Upper lobe of right lung (tissue), 1 donor: ENCODE measurements around the gene CAMTA1. TPM values are rescaled to one million over a fixed set of nuclear protein-coding genes. Genes with fewer than 3 reads are reported as not detected.
A peak's percentile ranks its signal among the peaks of the same experiment; 100 is the strongest.

Experiments
- ATAC-seq: fragments of 200-7000 bp; cut with Tn5 transposase; one replicate; pipeline ENCODE4 v1.9.1; 2020; ENCODE audit warnings: mild to moderate bottlenecking, moderate library complexity
- DNase-seq: peaks from one replicate; pipeline ENCODE4 v3.0.0-alpha.2; 2020
- H3K27ac ChIP-seq: fragments of 200-600 bp; one replicate; pipeline ENCODE4 v1.8.0; 2022
- H3K27me3 ChIP-seq: fragments of 200-600 bp; one replicate; pipeline ENCODE4 v1.8.0; 2022; ENCODE audit warnings: mild to moderate bottlenecking
- H3K36me3 ChIP-seq: fragments of 200-600 bp; one replicate; pipeline ENCODE4 v1.8.0; 2022
- H3K4me1 ChIP-seq: fragments of 200-600 bp; one replicate; pipeline ENCODE4 v1.8.0; 2022
- H3K4me3 ChIP-seq: fragments of 200-600 bp; one replicate; pipeline ENCODE4 v1.8.0; 2022; ENCODE audit warnings: mild to moderate bottlenecking
- H3K9me3 ChIP-seq: fragments of 200-600 bp; one replicate; pipeline ENCODE4 v1.8.0; 2022
- intact Hi-C: fragments of 100-400 bp; cut with DNase I; formaldehyde crosslinking; loops from one replicate; pipeline ENCODE4 v1.11.0; 2022
- total RNA-seq: library from RNA; stranded (reverse); fragmentation: NEBNext Ultra II Directional; extraction: Animal tissue kit (Norgen Biotek cat#: 25700); gene quantifications from one replicate; pipeline ENCODE4 v1.2.1, GENCODE V29; 2021
- TF ChIP-seq, protein P1 (sequence below): fragments of 200-600 bp; IDR thresholded peaks from one replicate; pipeline ENCODE4 v1.8.0; 2022; ENCODE audit warnings: antibody characterized with exemption
- donor health status: DM: no; HTN: yes; CAD: no; lungs with severe emphysema.

The CAMTA1 gene
- total RNA-seq, 1 donor from 2014 or later, result 63.4 TPM

DNA sequence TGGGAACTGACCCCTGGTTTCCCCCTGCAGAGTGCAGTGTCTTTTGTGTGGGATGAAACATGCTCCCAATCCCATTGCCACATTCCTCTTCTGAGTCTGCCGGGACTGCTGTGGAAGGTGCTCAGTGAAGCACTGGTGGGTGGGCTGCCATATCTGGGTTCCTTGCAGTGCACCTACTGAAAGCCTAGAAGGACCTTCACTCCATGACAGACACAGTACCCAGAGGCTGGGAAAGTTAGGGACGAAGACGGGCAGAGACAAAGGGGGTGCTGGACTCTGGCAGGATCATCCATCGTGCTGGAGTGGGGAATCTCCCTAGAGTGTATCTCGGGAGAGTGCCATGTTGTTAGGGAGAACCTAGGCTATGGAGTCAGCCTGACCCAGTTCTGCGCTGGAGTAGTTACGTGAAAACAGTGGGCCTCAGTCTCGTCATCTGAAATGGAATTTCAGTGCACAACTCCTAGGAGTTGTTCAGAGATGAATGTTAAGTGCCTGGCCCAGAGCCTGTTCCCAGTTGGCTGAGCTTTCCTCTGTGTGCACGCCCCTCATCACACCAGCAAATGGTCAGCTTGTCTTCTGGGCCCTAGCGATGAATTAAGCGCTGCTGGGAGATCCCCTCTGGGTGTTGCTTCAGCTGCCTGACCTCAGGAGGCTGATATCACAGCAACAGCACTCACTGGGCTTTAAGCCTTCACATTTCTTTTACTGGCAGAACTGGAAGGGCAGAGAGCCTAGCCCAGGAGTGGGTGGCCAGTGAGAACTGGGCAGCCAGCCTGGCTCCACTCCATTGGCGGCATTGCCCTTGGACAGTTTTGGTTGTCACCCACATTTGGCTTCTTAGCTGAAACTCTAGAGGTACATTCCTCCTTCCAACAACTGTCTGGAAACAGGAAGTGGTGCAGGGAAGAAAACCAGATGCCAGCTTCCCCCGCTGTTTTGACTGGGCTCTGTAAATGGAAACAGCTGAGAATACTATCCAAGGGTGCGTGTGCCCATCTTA lies 506.0 kb downstream of the CAMTA1 start:
- H3K36me3 ChIP-seq, result no peaks in the 10 kb centered on the region
- peak; percentile 27 for ATAC-seq
- TF ChIP-seq, protein P1, sequence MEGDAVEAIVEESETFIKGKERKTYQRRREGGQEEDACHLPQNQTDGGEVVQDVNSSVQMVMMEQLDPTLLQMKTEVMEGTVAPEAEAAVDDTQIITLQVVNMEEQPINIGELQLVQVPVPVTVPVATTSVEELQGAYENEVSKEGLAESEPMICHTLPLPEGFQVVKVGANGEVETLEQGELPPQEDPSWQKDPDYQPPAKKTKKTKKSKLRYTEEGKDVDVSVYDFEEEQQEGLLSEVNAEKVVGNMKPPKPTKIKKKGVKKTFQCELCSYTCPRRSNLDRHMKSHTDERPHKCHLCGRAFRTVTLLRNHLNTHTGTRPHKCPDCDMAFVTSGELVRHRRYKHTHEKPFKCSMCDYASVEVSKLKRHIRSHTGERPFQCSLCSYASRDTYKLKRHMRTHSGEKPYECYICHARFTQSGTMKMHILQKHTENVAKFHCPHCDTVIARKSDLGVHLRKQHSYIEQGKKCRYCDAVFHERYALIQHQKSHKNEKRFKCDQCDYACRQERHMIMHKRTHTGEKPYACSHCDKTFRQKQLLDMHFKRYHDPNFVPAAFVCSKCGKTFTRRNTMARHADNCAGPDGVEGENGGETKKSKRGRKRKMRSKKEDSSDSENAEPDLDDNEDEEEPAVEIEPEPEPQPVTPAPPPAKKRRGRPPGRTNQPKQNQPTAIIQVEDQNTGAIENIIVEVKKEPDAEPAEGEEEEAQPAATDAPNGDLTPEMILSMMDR, result no peak
- H3K27me3 ChIP-seq, result no peaks in the 10 kb centered on the region
- no peaks in the 10 kb centered on the region for H3K4me1 ChIP-seq
- no peak overlapping the region for H3K27ac ChIP-seq
- intact Hi-C loops, result no loop called here
- DNase-seq, result no peak
- no peak overlapping the region for H3K4me3 ChIP-seq
- H3K9me3 ChIP-seq, result no peaks in the 10 kb centered on the region

DNA sequence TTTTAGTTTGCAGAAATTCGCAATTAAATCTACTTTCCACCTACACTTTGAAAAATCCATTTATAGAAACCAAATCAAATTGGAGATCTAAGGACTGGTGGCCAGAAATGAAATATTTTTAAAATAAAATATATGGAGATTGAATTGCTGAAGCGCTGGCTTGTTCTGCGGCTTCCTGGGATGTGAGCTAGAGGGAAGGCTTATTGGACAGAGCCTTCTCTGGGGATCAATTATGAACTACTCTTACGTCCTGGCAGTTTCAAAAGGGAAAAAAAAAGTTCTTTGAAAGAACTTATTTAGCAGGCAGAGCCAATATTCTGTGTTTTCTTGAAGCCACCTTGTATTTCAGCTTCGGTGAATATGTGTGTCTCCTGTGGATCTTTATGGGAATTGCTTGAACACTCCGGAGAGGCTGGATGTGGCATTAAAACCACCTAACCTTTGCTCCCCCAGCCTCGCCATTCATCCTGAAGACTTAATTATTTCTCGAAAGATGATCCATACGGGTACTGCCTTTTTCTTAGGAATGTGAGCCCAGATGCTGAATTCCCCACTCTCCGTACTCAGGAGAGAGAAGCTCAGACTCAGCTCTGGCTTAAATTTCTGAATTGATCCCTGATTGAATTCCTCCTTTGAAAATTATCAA lies 506.9 kb downstream of the CAMTA1 start:
- Histone ChIP-seq H3K4me1 (no peaks in the 10 kb centered on the region), H3K4me3 (no peak overlapping the region), H3K36me3 (no peaks in the 10 kb centered on the region), H3K9me3 (no peaks in the 10 kb centered on the region), H3K27ac (no peak overlapping the region), H3K27me3 (no peaks in the 10 kb centered on the region)
- intact Hi-C loops, result no loop called here
- DNase-seq (no peak), ATAC-seq (no peak)
- TF ChIP-seq, protein P1, result no peak

DNA sequence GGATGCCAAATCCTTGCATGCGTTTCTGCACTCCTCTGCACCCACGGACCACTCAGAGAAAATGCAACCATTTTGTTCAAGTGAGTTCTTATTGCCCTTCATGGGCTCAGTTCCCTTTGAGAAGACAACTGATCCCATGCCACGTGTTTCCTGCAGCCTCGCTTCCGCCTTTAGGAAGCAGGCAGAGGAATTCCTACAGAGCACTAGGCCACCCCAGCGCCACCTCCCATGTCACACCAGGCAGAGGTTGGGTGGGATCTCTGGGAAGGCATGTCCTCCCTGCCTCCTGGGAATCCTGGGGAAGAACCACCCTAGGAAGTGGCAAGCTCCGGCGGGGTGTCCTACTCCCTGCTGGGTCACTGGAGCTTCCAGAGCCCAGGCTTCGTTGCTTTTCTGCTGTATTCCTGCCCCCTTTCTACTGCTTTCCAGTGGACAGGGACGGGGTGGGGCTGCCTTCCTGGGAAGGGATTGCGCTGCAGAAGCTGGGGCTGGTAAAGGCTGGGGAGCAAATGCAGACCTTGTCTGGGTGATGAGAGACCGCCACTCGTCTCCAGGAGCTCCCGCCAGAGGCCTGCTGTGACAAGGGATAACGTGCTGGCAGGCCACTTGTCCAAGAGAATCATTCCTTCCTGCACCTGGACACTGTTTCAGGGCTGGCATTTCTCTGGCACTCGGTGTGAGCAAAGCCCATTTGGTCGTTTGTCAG lies 507.6 kb downstream of the CAMTA1 start:
- H3K4me1 ChIP-seq, result no peaks in the 10 kb centered on the region
- ATAC-seq, result no peak
- intact Hi-C loops, result no loop called here
- H3K27ac ChIP-seq, result no peak overlapping the region
- TF ChIP-seq, protein P1, result no peak
- H3K36me3 ChIP-seq, result no peaks in the 10 kb centered on the region
- H3K27me3 ChIP-seq, result no peaks in the 10 kb centered on the region
- no peak for DNase-seq
- no peak overlapping the region for H3K4me3 ChIP-seq
- no peaks in the 10 kb centered on the region for H3K9me3 ChIP-seq

DNA sequence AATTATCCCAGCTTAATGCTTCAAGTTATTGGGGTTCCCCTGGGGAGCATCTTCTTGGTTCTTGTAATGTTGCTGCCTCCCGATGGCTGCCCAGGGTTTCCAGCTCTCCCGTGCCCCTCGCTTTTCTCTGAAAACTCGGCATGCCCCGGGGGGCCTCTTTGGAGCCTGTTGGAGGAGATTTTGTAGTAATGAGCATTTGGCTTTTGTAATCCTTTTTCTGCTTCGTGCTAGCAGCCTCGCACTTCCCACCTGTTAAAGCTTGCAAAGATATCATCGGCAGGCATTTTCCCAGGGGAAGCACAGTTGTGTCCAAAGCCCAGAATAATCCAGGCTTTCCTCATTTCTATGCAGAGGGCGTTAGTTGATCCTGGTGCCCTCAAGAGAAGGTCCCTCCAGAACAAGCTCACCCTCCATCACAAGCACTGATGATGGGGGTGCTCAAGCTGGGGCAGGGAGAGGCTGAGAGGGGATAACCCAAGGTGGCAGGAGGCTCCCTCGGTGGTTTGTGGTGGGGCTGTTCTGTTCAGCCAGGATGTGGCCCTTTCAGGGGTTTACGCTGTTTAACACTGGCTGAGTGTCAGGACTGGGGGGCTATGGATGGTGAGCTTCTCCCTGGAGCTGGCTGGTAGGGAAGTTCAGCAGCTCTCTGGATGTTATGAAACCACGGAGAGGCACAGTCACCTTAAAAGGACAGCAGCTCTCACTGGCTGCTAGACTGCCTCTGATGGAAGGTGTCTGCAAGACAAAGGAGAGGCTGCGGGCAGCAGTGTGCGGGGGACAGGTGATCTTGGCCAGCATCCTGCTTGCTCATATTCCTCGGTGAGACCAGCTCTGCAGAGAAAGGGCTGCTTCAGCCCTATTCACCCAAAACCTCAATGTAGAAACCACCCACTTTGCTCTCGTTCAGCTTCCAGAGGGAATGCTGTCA lies 508.7 kb downstream of the CAMTA1 start:
- Histone ChIP-seq H3K36me3 (no peaks in the 10 kb centered on the region), H3K27me3 (peaks cover 4% of the 10 kb centered on the region), H3K4me1 (no peaks in the 10 kb centered on the region), H3K27ac (no peak overlapping the region), H3K4me3 (no peak overlapping the region), H3K9me3 (no peaks in the 10 kb centered on the region)
- TF ChIP-seq, protein P1, result no peak
- ATAC-seq (no peak), DNase-seq (no peak)
- intact Hi-C loops, result no loop called here

DNA sequence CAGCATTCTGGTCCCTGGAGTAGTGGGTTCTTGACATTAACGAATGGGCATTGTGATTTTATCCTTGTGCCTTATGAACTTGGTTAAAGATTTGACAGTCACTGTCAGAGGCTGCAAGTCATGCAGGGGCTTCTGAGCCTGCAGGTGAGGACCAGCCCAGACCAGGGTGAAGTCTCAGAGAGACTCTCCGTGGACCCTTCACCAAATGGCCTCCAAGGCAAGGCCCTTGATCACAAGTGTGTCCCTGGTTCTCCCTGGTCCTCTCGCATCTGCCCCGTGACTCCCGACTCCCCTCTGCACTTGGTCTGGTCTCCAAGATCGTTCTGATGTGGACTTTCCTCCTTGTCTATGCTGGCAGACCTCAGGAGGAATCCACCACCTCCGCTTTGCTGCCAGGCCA lies 509.4 kb downstream of the CAMTA1 start:
- TF ChIP-seq, protein P1, result no peak
- Histone ChIP-seq H3K9me3 (no peaks in the 10 kb centered on the region), H3K27ac (no peak overlapping the region), H3K4me3 (no peak overlapping the region), H3K36me3 (no peaks in the 10 kb centered on the region), H3K4me1 (no peaks in the 10 kb centered on the region), H3K27me3 (peaks cover 4% of the 10 kb centered on the region)
- DNase-seq, result no peak
- no peak for ATAC-seq
- intact Hi-C loops, result no loop called here
